ENCODE data around the gene MYL3.

Gene MYL3

GRCh38 chr3:46901061-46901460 lies 37.8 kb upstream of the MYL3 start:
- no peaks in the 10 kb centered on the region; the same call in 1 of the 2 replicates for H3K27me3 ChIP-seq (replicated peaks; ENCODE audit: control insufficient read depth, insufficient read depth, low read length)
- no peak for DNase-seq (ENCODE audit: extremely low read depth, insufficient read length)
- no peak overlapping the region for H3K4me3 ChIP-seq (replicated peaks; ENCODE audit: low read depth, low read length)
- H3K36me3 ChIP-seq (ENCODE audit: control insufficient read depth, insufficient read depth, low read length), result no peaks in the 10 kb centered on the region
- no peak for TF ChIP-seq CTCF (IDR thresholded peaks at IDR 0.05; ENCODE audit: insufficient read depth, low read length, poor library complexity, severe bottlenecking)

GRCh38 chr3:46900356-46900755 lies 37.1 kb upstream of the MYL3 start:
- Histone ChIP-seq H3K4me3 (replicated peaks; ENCODE audit: low read depth, low read length) (no peak overlapping the region), H3K27me3 (replicated peaks; ENCODE audit: control insufficient read depth, insufficient read depth, low read length) (no peaks in the 10 kb centered on the region; the same call in 1 of the 2 replicates), H3K36me3 (ENCODE audit: control insufficient read depth, insufficient read depth, low read length) (no peaks in the 10 kb centered on the region)
- TF ChIP-seq CTCF (IDR thresholded peaks at IDR 0.05; ENCODE audit: insufficient read depth, low read length, poor library complexity, severe bottlenecking), result no peak
- DNase-seq (ENCODE audit: extremely low read depth, insufficient read length), result no peak

- Histone ChIP-seq H3K36me3 (ENCODE audit: control insufficient read depth, insufficient read depth, low read length) (no peaks in the 10 kb centered on the region), H3K4me3 (replicated peaks; ENCODE audit: low read depth, low read length) (no peak overlapping the region), H3K27me3 (replicated peaks; ENCODE audit: control insufficient read depth, insufficient read depth, low read length) (no peaks in the 10 kb centered on the region; the same call in 1 of the 2 replicates)
- TF ChIP-seq CTCF (IDR thresholded peaks at IDR 0.05; ENCODE audit: insufficient read depth, low read length, poor library complexity, severe bottlenecking), result no peak
- no peak for DNase-seq (ENCODE audit: extremely low read depth, insufficient read length)
These were observed 36.7 kb upstream of the MYL3 start for GRCh38 chr3:46900007-46900292.

GRCh38 chr3:46899151-46900006 lies 36.1 kb upstream of the MYL3 start:
- H3K27me3 ChIP-seq (replicated peaks; ENCODE audit: control insufficient read depth, insufficient read depth, low read length), result no peaks in the 10 kb centered on the region; the same call in 1 of the 2 replicates
- no peak for DNase-seq (ENCODE audit: extremely low read depth, insufficient read length)
- no peak for TF ChIP-seq CTCF (IDR thresholded peaks at IDR 0.05; ENCODE audit: insufficient read depth, low read length, poor library complexity, severe bottlenecking)
- no peaks in the 10 kb centered on the region for H3K36me3 ChIP-seq (ENCODE audit: control insufficient read depth, insufficient read depth, low read length)
- no peak overlapping the region for H3K4me3 ChIP-seq (replicated peaks; ENCODE audit: low read depth, low read length)

GRCh38 chr3:46898321-46899150 lies 35.3 kb upstream of the MYL3 start:
- Histone ChIP-seq H3K4me3 (replicated peaks; ENCODE audit: low read depth, low read length) (no peak overlapping the region), H3K27me3 (replicated peaks; ENCODE audit: control insufficient read depth, insufficient read depth, low read length) (no peaks in the 10 kb centered on the region; the same call in 1 of the 2 replicates), H3K36me3 (ENCODE audit: control insufficient read depth, insufficient read depth, low read length) (no peaks in the 10 kb centered on the region)
- DNase-seq (ENCODE audit: extremely low read depth, insufficient read length), result no peak
- TF ChIP-seq CTCF (IDR thresholded peaks at IDR 0.05; ENCODE audit: insufficient read depth, low read length, poor library complexity, severe bottlenecking), result no peak

Measured in GM06990 (cell line).